Tibial artery (tissue), 4 donors: ENCODE data around the gene FAM186B.
"Not testable (repeated sequence)": the region's sequence is repeated elsewhere in the genome, so short reads cannot be mapped to it uniquely, and the experiment has no call there.

Experiments
- DNase-seq, 2 donors: peaks; one replicate each; pipeline ENCODE4 v3.0.0-alpha.2; 2019
- H3K27ac ChIP-seq, 2 donors: fragments of 200-600 bp; sonication (generic) in 1 of 2; 1 replicate in 1 of 2; 2 replicates in 1 of 2; pipeline ENCODE4 v1.5.1; 2018 to 2019; ENCODE audit warnings: mild to moderate bottlenecking in 1 of 2
- H3K27me3 ChIP-seq, 2 donors: fragments of 200-600 bp; sonication (generic) in 1 of 2; one replicate each; pipeline versions ENCODE4 v1.5.1 to v1.6.0; 2016 to 2019
- H3K36me3 ChIP-seq, 3 donors: fragments of 200-600 bp; sonication (generic) in 2 of 3; one replicate each; pipeline ENCODE4 v1.5.1; 2016 to 2019; ENCODE audit warnings: mild to moderate bottlenecking in 2 of 3
- H3K4me1 ChIP-seq, 4 donors: fragments of 200-600 bp; sonication (generic) in 2 of 4; 1 replicate in 3 of 4; 2 replicates in 1 of 4; pipeline ENCODE4 v1.5.1; 2016 to 2019
- H3K4me3 ChIP-seq, 2 donors: fragments of 200-600 bp; sonication (generic) in 1 of 2; 1 replicate in 1 of 2; 2 replicates in 1 of 2; pipeline ENCODE4 v1.5.1; 2018 to 2019; ENCODE audit warnings: mild to moderate bottlenecking in 2 of 2
- H3K9me3 ChIP-seq, 3 donors: fragments of 200-600 bp; sonication (generic) in 1 of 3; one replicate each; pipeline ENCODE4 v1.5.1; 2016 to 2019
- CTCF ChIP-seq, 2 experiments: fragments of 200-600 bp in 1 of 2; fragments of 450-650 bp in 1 of 2; IDR thresholded peaks; one replicate each; pipeline ENCODE4 v1.5.1; 2017 to 2019; ENCODE audit warnings: antibody characterized with exemption in 2 of 2, mild to moderate bottlenecking in 1 of 2, moderate library complexity in 1 of 2
- intact Hi-C: fragments of 100-400 bp; cut with DNase I; formaldehyde crosslinking; loops from one replicate; pipeline ENCODE4 v1.15.0; 2023; ENCODE audit warnings: low total_unique reads

The FAM186B gene

GRCh38 chr12:49612210-49612609 lies 6.8 kb upstream of the FAM186B start:
- H3K4me3 ChIP-seq, result no peak overlapping the region
- no peak for DNase-seq
- H3K9me3 ChIP-seq, result peaks cover 0 to 8% (median 0%) of the 10 kb centered on the region in 3 donors
- H3K27ac ChIP-seq, result no peak overlapping the region
- no peaks in the 10 kb centered on the region for H3K27me3 ChIP-seq
- no peak for TF ChIP-seq CTCF (IDR thresholded peaks at IDR 0.05)
- intact Hi-C loops, result no loop called here
- no peaks in the 10 kb centered on the region for H3K4me1 ChIP-seq
- H3K36me3 ChIP-seq, result no peaks in the 10 kb centered on the region

GRCh38 chr12:49610785-49611184 lies 5.3 kb upstream of the FAM186B start:
- H3K27me3 ChIP-seq, intact Hi-C loops, H3K36me3 ChIP-seq, H3K27ac ChIP-seq, H3K4me1 ChIP-seq, DNase-seq, H3K4me3 ChIP-seq, H3K9me3 ChIP-seq: not testable (repeated sequence)

- peaks cover 0 to 4% (median 0%) of the 10 kb centered on the region in 4 donors for H3K4me1 ChIP-seq
- H3K36me3 ChIP-seq, result no peaks in the 10 kb centered on the region
- H3K4me3 ChIP-seq, result no peak overlapping the region
- no peak for DNase-seq
- intact Hi-C loops, result no loop called here
- no peak overlapping the region for H3K27ac ChIP-seq
- H3K9me3 ChIP-seq, result peaks cover 0 to 8% (median 0%) of the 10 kb centered on the region in 3 donors
- no peak for TF ChIP-seq CTCF (IDR thresholded peaks at IDR 0.05)
- no peaks in the 10 kb centered on the region for H3K27me3 ChIP-seq
Observed at GRCh38 chr12:49609875-49610154, 4.4 kb upstream of the FAM186B start.

GRCh38 chr12:49609059-49609874 lies 3.8 kb upstream of the FAM186B start:
- no peak overlapping the region for H3K4me3 ChIP-seq
- no peak overlapping the region for H3K27ac ChIP-seq
- no peak for DNase-seq
- H3K27me3 ChIP-seq, result no peaks in the 10 kb centered on the region
- no peak for TF ChIP-seq CTCF (IDR thresholded peaks at IDR 0.05)
- peaks cover 0 to 4% (median 0%) of the 10 kb centered on the region in 4 donors for H3K4me1 ChIP-seq
- no peaks in the 10 kb centered on the region for H3K36me3 ChIP-seq
- H3K9me3 ChIP-seq, result peaks cover 0 to 8% (median 0%) of the 10 kb centered on the region in 3 donors
- intact Hi-C loops, result no loop called here

GRCh38 chr12:49604856-49605255 lies 583 bp downstream of the FAM186B start:
- H3K36me3 ChIP-seq, result no peaks in the 10 kb centered on the region
- TF ChIP-seq CTCF (IDR thresholded peaks at IDR 0.05), result no peak
- no peaks in the 10 kb centered on the region for H3K9me3 ChIP-seq
- no peak overlapping the region for H3K27ac ChIP-seq
- H3K27me3 ChIP-seq, result no peaks in the 10 kb centered on the region
- no peak for DNase-seq
- intact Hi-C loops, result no loop called here
- peaks cover 0 to 4% (median 0%) of the 10 kb centered on the region in 4 donors for H3K4me1 ChIP-seq
- H3K4me3 ChIP-seq, result no peak overlapping the region

GRCh38 chr12:49603721-49604120 lies 1.7 kb downstream of the FAM186B start:
- no peaks in the 10 kb centered on the region for H3K36me3 ChIP-seq
- H3K9me3 ChIP-seq, result no peaks in the 10 kb centered on the region
- no peaks in the 10 kb centered on the region for H3K27me3 ChIP-seq
- no peak for DNase-seq
- no peak overlapping the region for H3K4me3 ChIP-seq
- intact Hi-C loops, result no loop called here
- H3K4me1 ChIP-seq, result peaks cover 0 to 4% (median 0%) of the 10 kb centered on the region in 4 donors
- H3K27ac ChIP-seq, result no peak overlapping the region
- no peak for TF ChIP-seq CTCF (IDR thresholded peaks at IDR 0.05)
